ENCODE results near the gene TNFAIP8L2. TPM values are rescaled to one million over a fixed set of nuclear protein-coding genes. Genes with fewer than 3 reads are reported as not detected.

Gene TNFAIP8L2
- total and polyA plus RNA-seq, 2 donors (not counting 1 experiment from before 2014, with no cell fraction given), result not detected

GRCh38 chr1:151164732-151165280 is 8.4 kb downstream of the TNFAIP8L2 start:
- peak overlapping the region; percentile 98 for H2AFZ ChIP-seq (ENCODE audit: low read length)
- H3K4me3 ChIP-seq (replicated peaks in 1 of 4; ENCODE audit: control extremely low read depth in 1 of 4, insufficient read depth in 1 of 4, low read depth in 3 of 4, low read length in 4 of 4), result peak overlapping the region; percentile 67 to 94 (median 80)
- H3K79me2 ChIP-seq (ENCODE audit: control insufficient read depth, insufficient read depth, low read length), result peaks cover 11% of the 10 kb centered on the region
- DNase-seq (ENCODE audit: low read depth in 2 of 2), result peak in 1 of 2 donors; percentile 40
- no peaks in the 10 kb centered on the region for H3K9me3 ChIP-seq (ENCODE audit: control insufficient read depth, insufficient read depth, low read depth, low read length)
- no peak for TF ChIP-seq CTCF (conservative IDR thresholded peaks at IDR 0.05 in 1 of 2, IDR thresholded peaks at IDR 0.05 in 1 of 2; ENCODE audit: low read depth in 1 of 2, low read length in 2 of 2)
- no peak for TF ChIP-seq EZH2 (IDR thresholded peaks at IDR 0.05; ENCODE audit: low read length, missing control alignments)
- H3K27me3 ChIP-seq (ENCODE audit: control insufficient read depth, insufficient read depth, low read length), result no peaks in the 10 kb centered on the region
- peak overlapping the region; percentile 62 for H3K27ac ChIP-seq (ENCODE audit: insufficient read depth, low read length)
- no peaks in the 10 kb centered on the region for H4K20me1 ChIP-seq (ENCODE audit: control insufficient read depth, extremely low read depth, insufficient read depth, low read length)
- H3K4me2 ChIP-seq (ENCODE audit: extremely low read depth, insufficient read depth, low read length), result peak overlapping the region; percentile 97
- H3K4me1 ChIP-seq (ENCODE audit: control insufficient read depth, extremely low read depth, insufficient read depth, low read length), result peaks cover 6% of the 10 kb centered on the region
- H3K9ac ChIP-seq (ENCODE audit: insufficient read depth, low read length), result peak overlapping the region; percentile 52
- H3K36me3 ChIP-seq (ENCODE audit: control insufficient read depth, insufficient read depth, low read length), result peaks cover 14% of the 10 kb centered on the region

GRCh38 chr1:151165281-151165737 is 8.9 kb downstream of the TNFAIP8L2 start:
- TF ChIP-seq EZH2 (IDR thresholded peaks at IDR 0.05; ENCODE audit: low read length, missing control alignments), result no peak
- no peak for TF ChIP-seq CTCF (conservative IDR thresholded peaks at IDR 0.05 in 1 of 2, IDR thresholded peaks at IDR 0.05 in 1 of 2; ENCODE audit: low read depth in 1 of 2, low read length in 2 of 2)
- DNase-seq (ENCODE audit: low read depth in 2 of 2), result peak; percentile 63 to 64
- H2AFZ ChIP-seq (ENCODE audit: low read length), result peak overlapping the region; percentile 98
- H4K20me1 ChIP-seq (ENCODE audit: control insufficient read depth, extremely low read depth, insufficient read depth, low read length), result no peaks in the 10 kb centered on the region
- peaks cover 11% of the 10 kb centered on the region for H3K79me2 ChIP-seq (ENCODE audit: control insufficient read depth, insufficient read depth, low read length)
- peaks cover 6% of the 10 kb centered on the region for H3K4me1 ChIP-seq (ENCODE audit: control insufficient read depth, extremely low read depth, insufficient read depth, low read length)
- peak overlapping the region; percentile 97 for H3K4me2 ChIP-seq (ENCODE audit: extremely low read depth, insufficient read depth, low read length)
- H3K27ac ChIP-seq (ENCODE audit: insufficient read depth, low read length), result peak overlapping the region; percentile 62
- H3K27me3 ChIP-seq (ENCODE audit: control insufficient read depth, insufficient read depth, low read length), result no peaks in the 10 kb centered on the region
- peak overlapping the region; percentile 52 for H3K9ac ChIP-seq (ENCODE audit: insufficient read depth, low read length)
- peaks cover 14% of the 10 kb centered on the region for H3K36me3 ChIP-seq (ENCODE audit: control insufficient read depth, insufficient read depth, low read length)
- H3K4me3 ChIP-seq (replicated peaks in 1 of 4; ENCODE audit: control extremely low read depth in 1 of 4, insufficient read depth in 1 of 4, low read depth in 3 of 4, low read length in 4 of 4), result peak overlapping the region; percentile 67 to 94 (median 80)
- H3K9me3 ChIP-seq (ENCODE audit: control insufficient read depth, insufficient read depth, low read depth, low read length), result no peaks in the 10 kb centered on the region

- no peaks in the 10 kb centered on the region for H3K9me3 ChIP-seq (ENCODE audit: control insufficient read depth, insufficient read depth, low read depth, low read length)
- peaks cover 12% of the 10 kb centered on the region for H3K36me3 ChIP-seq (ENCODE audit: control insufficient read depth, insufficient read depth, low read length)
- H3K9ac ChIP-seq (ENCODE audit: insufficient read depth, low read length), result peak within 1 kb of the TSS; percentile 63
- TF ChIP-seq EZH2 (IDR thresholded peaks at IDR 0.05; ENCODE audit: low read length, missing control alignments) (no peak), CTCF (conservative IDR thresholded peaks at IDR 0.05 in 1 of 2, IDR thresholded peaks at IDR 0.05 in 1 of 2; ENCODE audit: low read depth in 1 of 2, low read length in 2 of 2) (no peak)
- H2AFZ ChIP-seq (ENCODE audit: low read length), result peak within 1 kb of the TSS; percentile 98
- H3K27me3 ChIP-seq (ENCODE audit: control insufficient read depth, insufficient read depth, low read length), result no peaks in the 10 kb centered on the region
- H3K4me2 ChIP-seq (ENCODE audit: extremely low read depth, insufficient read depth, low read length), result peak within 1 kb of the TSS; percentile 97
- DNase-seq (ENCODE audit: low read depth in 2 of 2), result peak; percentile 99
- H4K20me1 ChIP-seq (ENCODE audit: control insufficient read depth, extremely low read depth, insufficient read depth, low read length), result no peaks in the 10 kb centered on the region
- peak within 1 kb of the TSS; percentile 67 to 94 (median 80) for H3K4me3 ChIP-seq (replicated peaks in 1 of 4; ENCODE audit: control extremely low read depth in 1 of 4, insufficient read depth in 1 of 4, low read depth in 3 of 4, low read length in 4 of 4)
- peaks cover 11% of the 10 kb centered on the region for H3K79me2 ChIP-seq (ENCODE audit: control insufficient read depth, insufficient read depth, low read length)
- peaks cover 6% of the 10 kb centered on the region for H3K4me1 ChIP-seq (ENCODE audit: control insufficient read depth, extremely low read depth, insufficient read depth, low read length)
- peak within 1 kb of the TSS; percentile 84 for H3K27ac ChIP-seq (ENCODE audit: insufficient read depth, low read length)
Observed at GRCh38 chr1:151165738-151166504, 9.5 kb downstream of the TNFAIP8L2 start, which contains the start of the genes LYSMD1 and SCNM1. Gene LYSMD1, minus strand, starts transcription at chr1:151165902. Its CDS starts 644 bp downstream, at chr1:151165258. Gene SCNM1, plus strand, starts transcription at chr1:151166144. Its CDS starts 9 bp downstream, at chr1:151166153.
